GM10266 (cell line): ENCODE measurements around the gene MAPK10.

ENCODE experiments used
- DNase-seq: peaks from one replicate; pipeline ENCODE4 v3.0.0; 2012; ENCODE audit errors: extremely low spot score
- CTCF ChIP-seq: IDR thresholded peaks from 2 replicates; pipeline ENCODE4 v1.5.1; 2012; ENCODE audit warnings: mild to moderate bottlenecking, low read depth; ENCODE audit not compliant: control insufficient read depth, insufficient read depth; ENCODE audit errors: missing control alignments

The MAPK10 gene

GRCh38 chr4:86302830-86303229, 57.0 kb downstream of the MAPK10 start:
- no peak for TF ChIP-seq CTCF
- no peak for DNase-seq

- no peak for TF ChIP-seq CTCF
- no peak for DNase-seq
Measured at GRCh38 chr4:86302251-86302650, 57.6 kb downstream of the MAPK10 start.

- TF ChIP-seq CTCF, result no peak
- DNase-seq, result no peak
Measured at GRCh38 chr4:86300516-86300915, 59.3 kb downstream of the MAPK10 start.

- no peak for DNase-seq
- no peak for TF ChIP-seq CTCF
Measured at GRCh38 chr4:86296865-86297264, 63.0 kb downstream of the MAPK10 start.

- no peak for DNase-seq
- TF ChIP-seq CTCF, result no peak
Measured at GRCh38 chr4:86294883-86295282, 65.0 kb downstream of the MAPK10 start.

GRCh38 chr4:86291180-86291579, 68.7 kb downstream of the MAPK10 start:
- DNase-seq, result no peak
- TF ChIP-seq CTCF, result no peak

GRCh38 chr4:86286726-86287125, 73.1 kb downstream of the MAPK10 start:
- DNase-seq, result no peak
- no peak for TF ChIP-seq CTCF

- no peak for DNase-seq
- TF ChIP-seq CTCF, result no peak
Measured at GRCh38 chr4:86283371-86283770, 76.5 kb downstream of the MAPK10 start.
